ENCODE results near the gene PTGER1. TPM values are rescaled to one million over a fixed set of nuclear protein-coding genes. Genes with fewer than 3 reads are reported as not detected.

The PTGER1 gene
- total and polyA plus RNA-seq, 9 of the 15 experiments (the other 6 are each of a cell fraction or from before 2014, with no cell fraction given) = 0.06 to 0.36 (median 0.31) TPM; not detected in 5

- TF ChIP-seq MITF (IDR thresholded peaks at IDR 0.05) = no peak
- no peak for TF ChIP-seq ZNF3 (CRISPR knock-in tag; IDR thresholded peaks at IDR 0.05)
- no peak for TF ChIP-seq NR2C2 (CRISPR knock-in tag; IDR thresholded peaks at IDR 0.05)
- TF ChIP-seq NR2C2 (tag; IDR thresholded peaks at IDR 0.05) = no peak; the same call in 1 of the 2 replicates
- TF ChIP-seq NRF1 (conservative IDR thresholded peaks at IDR 0.05 in 1 of 2, IDR thresholded peaks at IDR 0.05 in 1 of 2) = peak in 1 of 2 experiments; percentile 35; a peak in 1 of 4 replicates
Observed at GRCh38 chr19:14434543-14435319, 40.4 kb downstream of the PTGER1 start (continued).

- FAIRE-seq = no peak
- no peak for DNase-seq (ENCODE audit: extremely low read depth in 1 of 4, low spot score in 3 of 4)
- H3K9me3 ChIP-seq (replicated peaks; ENCODE audit: control insufficient read depth, insufficient read depth, low read depth, low read length) = no peaks in the 10 kb centered on the region
- H3K9ac ChIP-seq (ENCODE audit: insufficient read depth in 1 of 2, low read depth in 2 of 2, low read length in 2 of 2) = peak overlapping the region; percentile 76 to 94
- ATAC-seq = no peak; the same call in 2 of the 3 replicates
- peak overlapping the region; percentile 66 for H2AFZ ChIP-seq (ENCODE audit: low read depth, low read length)
- peak overlapping the region; percentile 81 for H3K4me3 ChIP-seq
- H3K4me2 ChIP-seq (ENCODE audit: insufficient read depth, low read length) = peak overlapping the region; percentile 89
- H3K36me3 ChIP-seq (ENCODE audit: control insufficient read depth, insufficient read depth, low read length) = peaks cover 14% of the 10 kb centered on the region; the same call in 2 of the 3 replicates
- in situ Hi-C loops (cut with MboI) = no loop called here
- no peaks in the 10 kb centered on the region; the same call in 1 of the 2 replicates for H4K20me1 ChIP-seq (replicated peaks; ENCODE audit: control insufficient read depth, insufficient read depth, low read length)
- BruUV-seq (replicated peaks) = TSS peak; percentile 38
- H3K4me1 ChIP-seq (replicated peaks in 1 of 2; ENCODE audit: control insufficient read depth in 2 of 2, insufficient read depth in 2 of 2, low read length in 2 of 2) = peaks cover 17 to 51% of the 10 kb centered on the region in 2 experiments; a peak in 4 of 5 replicates
- 6% methylated on average over 35 of the region's 52 CpGs for WGBS (ENCODE audit: insufficient coverage, low coverage, missing lambda C conversion rate)
- intact Hi-C loops (cut with micrococcal nuclease) = loop anchor here (5.0 to 10.0 kb wide), 2 partner anchors 33 to 121 kb away; no protein-coding TSS in a partner anchor
- H3K79me2 ChIP-seq (ENCODE audit: control insufficient read depth, insufficient read depth, low read length) = peaks cover 51% of the 10 kb centered on the region
- H3K27ac ChIP-seq (ENCODE audit: extremely low read depth, low read depth, low read length) = peak overlapping the region; percentile 83
- H3K9me1 ChIP-seq (ENCODE audit: control insufficient read depth, insufficient read depth, low read length) = no peaks in the 10 kb centered on the region
- no peaks in the 10 kb centered on the region for H3K27me3 ChIP-seq (ENCODE audit: control insufficient read depth in 2 of 2, insufficient read depth in 2 of 2, low read length in 2 of 2)
- POLR2A ChIA-PET = interaction anchor here (1.0 kb wide), 2 partner anchors 31 to 297 kb away, joined by 3 read pairs; no protein-coding TSS in a partner anchor
- CTCF ChIA-PET (ENCODE audit: low intra/inter-chr PET ratio) = interaction anchor here (0.6 to 0.8 kb wide), 2 partner anchors 53 to 184 kb away, joined by 3 to 5 read pairs; no protein-coding TSS in a partner anchor
- peak; percentile 63 for TF ChIP-seq RBBP5 (IDR thresholded peaks at IDR 0.05; ENCODE audit: borderline replicate concordance, insufficient read depth, low read length, poor library complexity, severe bottlenecking)
Observed at GRCh38 chr19:14433554-14434501, 41.3 kb downstream of the PTGER1 start.
